ENCODE measurements around the gene LGALS3.

Gene LGALS3

GRCh38 chr14:55115460-55115859 is 13.6 kb upstream of the LGALS3 start:
- DNase-seq = peak; percentile 37 to 62 (median 58)

GRCh38 chr14:55115861-55116245 is 13.2 kb upstream of the LGALS3 start:
- DNase-seq = no peak

- DNase-seq = peak in 3 of 4 experiments; percentile 44 to 55 (median 54)
Observed at GRCh38 chr14:55116246-55117030, 12.6 kb upstream of the LGALS3 start.

- peak; percentile 85 to 96 (median 90) for DNase-seq
Observed at GRCh38 chr14:55117803-55118441, 11.1 kb upstream of the LGALS3 start.

- no peak for DNase-seq
Observed at GRCh38 chr14:55118761-55119160, 10.3 kb upstream of the LGALS3 start.

- peak; percentile 61 to 89 (median 82) for DNase-seq
Observed at GRCh38 chr14:55120571-55121495, 8.2 kb upstream of the LGALS3 start.

GRCh38 chr14:55121628-55122439 is 7.2 kb upstream of the LGALS3 start:
- DNase-seq = no peak

- peak in 1 of 4 experiments; percentile 36 for DNase-seq
Observed at GRCh38 chr14:55122440-55122986, 6.5 kb upstream of the LGALS3 start.

GRCh38 chr14:55123101-55123500 is 6.0 kb upstream of the LGALS3 start:
- DNase-seq = peak; percentile 57 to 85 (median 83)

GRCh38 chr14:55123852-55124639 is 5.0 kb upstream of the LGALS3 start:
- peak in 2 of 4 experiments; percentile 41 to 48 for DNase-seq

GRCh38 chr14:55124774-55125386 is 4.2 kb upstream of the LGALS3 start:
- DNase-seq = no peak

GRCh38 chr14:55125403-55125802 is 3.6 kb upstream of the LGALS3 start:
- DNase-seq = peak; percentile 77 to 93 (median 88)

GRCh38 chr14:55126034-55126433 is 3.0 kb upstream of the LGALS3 start:
- DNase-seq = peak; percentile 35 to 64 (median 53)

- peak in 2 of 4 experiments; percentile 55 to 66 for DNase-seq
Observed at GRCh38 chr14:55126932-55127459, 2.1 kb upstream of the LGALS3 start.

- peak in 2 of 4 experiments; percentile 9 to 40 for DNase-seq
Observed at GRCh38 chr14:55127460-55127951, 1.5 kb upstream of the LGALS3 start.

GRCh38 chr14:55128386-55129085 is 516 bp upstream of the LGALS3 start:
- peak in 3 of 4 experiments; percentile 46 to 63 (median 61) for DNase-seq

- peak; percentile 79 to 88 (median 84) for DNase-seq
Observed at GRCh38 chr14:55129428-55130195, 560 bp downstream of the LGALS3 start.

- no peak for DNase-seq
Observed at GRCh38 chr14:55130196-55130550, 1.1 kb downstream of the LGALS3 start.

All from suppressor macrophage (primary cell).